GM19099 (cell line): ENCODE data around the gene NEK11.

Experiments used
- POLR2A ChIP-seq: IDR thresholded peaks from 3 replicates; pipeline ENCODE4 v1.6.1; 2011; ENCODE audit warnings: low read depth; ENCODE audit not compliant: insufficient read length; ENCODE audit errors: extremely low read depth

The NEK11 gene

DNA sequence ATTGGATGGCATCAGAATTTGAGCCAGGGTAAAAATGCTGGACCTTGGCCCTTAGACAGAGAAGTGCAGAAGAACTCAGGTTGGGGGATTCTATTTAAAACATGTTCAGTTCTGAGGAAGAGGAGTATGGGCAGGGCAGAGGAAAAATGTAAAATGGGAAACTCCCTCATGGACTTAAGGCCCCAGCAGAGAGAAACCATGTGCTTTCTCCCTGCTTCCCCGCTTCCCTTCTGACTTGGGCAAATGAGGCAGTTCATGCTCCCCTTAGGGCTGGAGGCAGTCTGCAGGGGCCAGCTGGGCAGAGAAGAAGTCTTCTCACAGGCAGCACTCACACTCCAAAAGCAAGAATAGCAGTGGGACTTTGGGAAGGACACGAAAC, 345.0 kb downstream of the NEK11 start:
- no peak for TF ChIP-seq POLR2A

DNA sequence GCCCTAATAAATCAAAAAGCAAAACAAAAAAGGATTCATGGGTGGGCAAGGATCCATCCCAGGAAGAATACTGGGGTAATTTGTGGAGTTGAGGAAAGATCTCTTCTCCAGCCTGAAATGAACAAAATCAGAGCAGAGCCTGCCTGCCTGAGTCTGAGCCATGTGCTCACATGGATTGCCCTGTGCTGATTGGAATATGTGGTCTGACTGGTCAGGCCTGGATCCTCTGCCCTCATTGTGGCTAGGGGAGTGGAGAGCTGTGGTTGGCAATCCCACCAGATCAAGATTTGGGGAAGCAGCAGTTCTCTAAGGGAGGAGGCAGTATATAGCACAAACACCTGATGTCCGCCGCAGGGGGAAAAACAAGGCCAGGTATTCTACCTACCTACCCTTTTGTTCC, 348.1 kb downstream of the NEK11 start:
- no peak for TF ChIP-seq POLR2A

DNA sequence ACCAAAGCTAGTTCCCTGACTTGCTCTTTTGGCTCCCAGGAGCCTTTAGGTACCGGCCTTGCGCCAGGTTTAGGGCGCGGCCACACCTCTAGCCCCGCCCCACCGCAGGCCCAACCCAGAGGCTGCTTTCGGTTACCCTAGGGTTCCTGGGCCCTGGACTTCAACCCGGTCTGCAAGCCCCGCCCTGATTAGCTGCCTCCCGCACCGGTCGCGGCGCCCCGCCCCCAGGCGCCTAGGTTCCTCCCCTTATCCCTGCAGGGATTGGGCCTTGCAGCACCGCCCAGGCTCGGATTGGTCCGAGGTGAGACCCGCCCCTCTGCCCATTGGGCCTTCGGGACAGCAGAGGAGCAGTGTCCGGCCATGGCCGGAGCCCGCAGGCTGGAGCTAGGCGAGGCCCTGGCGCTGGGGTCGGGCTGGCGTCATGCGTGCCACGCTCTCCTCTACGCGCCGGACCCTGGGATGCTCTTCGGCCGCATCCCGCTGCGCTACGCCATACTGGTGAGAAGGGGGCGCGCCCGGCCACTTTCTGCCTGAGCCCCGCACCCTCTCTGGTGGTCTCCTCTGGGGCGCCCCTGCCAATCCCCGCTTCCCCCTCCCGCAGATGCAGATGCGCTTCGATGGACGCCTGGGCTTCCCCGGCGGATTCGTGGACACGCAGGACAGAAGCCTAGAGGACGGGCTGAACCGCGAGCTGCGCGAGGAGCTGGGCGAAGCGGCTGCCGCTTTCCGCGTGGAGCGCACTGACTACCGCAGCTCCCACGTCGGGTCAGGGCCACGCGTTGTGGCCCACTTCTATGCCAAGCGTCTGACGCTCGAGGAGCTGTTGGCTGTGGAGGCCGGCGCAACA, 355.0 kb downstream of the NEK11 start, which contains the start of gene NUDT16:
NUDT16 (plus strand) TSS at position 330 of the 847 bp plus-strand sequence; CDS start at position 361, 31 bp downstream.
- TF ChIP-seq POLR2A: peak; percentile 90

- TF ChIP-seq POLR2A: no peak
These were observed 359.9 kb downstream of the NEK11 start for GRCh38 chr3:131386429-131387165.

- no peak for TF ChIP-seq POLR2A
These were observed 361.3 kb downstream of the NEK11 start for GRCh38 chr3:131387796-131388489.

- no peak for TF ChIP-seq POLR2A
These were observed 361.8 kb downstream of the NEK11 start for GRCh38 chr3:131388490-131388799.

DNA sequence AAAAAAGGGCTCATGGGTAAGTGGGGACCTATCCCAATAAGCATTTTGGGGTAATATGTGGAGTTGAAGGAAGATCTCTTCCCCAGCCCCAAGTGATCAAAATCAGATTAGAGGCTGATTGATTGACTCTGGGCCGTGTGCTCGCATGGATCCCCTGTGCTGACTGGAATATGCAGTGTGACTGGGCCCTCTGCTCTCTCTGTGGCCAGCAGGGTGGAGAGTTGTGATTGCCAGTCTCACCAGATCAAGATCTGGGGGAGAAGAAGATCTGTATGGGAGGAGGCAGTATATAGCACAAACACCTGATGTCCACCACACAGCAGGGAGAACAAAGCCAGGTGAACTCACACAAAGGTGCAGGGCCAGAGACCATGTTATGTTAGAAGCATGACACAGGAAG, 363.7 kb downstream of the NEK11 start:
- TF ChIP-seq POLR2A: no peak

GRCh38 chr3:131393051-131393450, 366.4 kb downstream of the NEK11 start:
- no peak for TF ChIP-seq POLR2A

DNA sequence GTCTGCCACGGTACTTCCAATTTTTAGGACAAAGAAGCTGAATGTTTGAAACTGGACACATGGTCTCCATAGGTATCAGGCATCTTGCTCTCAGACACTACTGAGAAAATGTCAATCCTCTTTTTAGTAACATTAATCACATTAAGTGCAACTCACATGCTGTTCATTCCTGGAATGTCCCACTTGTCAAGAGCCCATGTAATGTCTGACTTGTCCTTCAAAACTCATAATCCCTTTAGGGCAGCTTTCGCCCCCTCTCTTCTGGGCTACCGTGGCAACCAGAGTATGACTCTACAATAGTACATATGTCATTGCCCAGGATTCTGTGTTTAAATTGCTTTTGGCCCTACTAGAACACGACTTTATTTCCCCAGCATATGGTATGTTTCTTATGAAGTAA, 367.2 kb downstream of the NEK11 start:
- TF ChIP-seq POLR2A: no peak

DNA sequence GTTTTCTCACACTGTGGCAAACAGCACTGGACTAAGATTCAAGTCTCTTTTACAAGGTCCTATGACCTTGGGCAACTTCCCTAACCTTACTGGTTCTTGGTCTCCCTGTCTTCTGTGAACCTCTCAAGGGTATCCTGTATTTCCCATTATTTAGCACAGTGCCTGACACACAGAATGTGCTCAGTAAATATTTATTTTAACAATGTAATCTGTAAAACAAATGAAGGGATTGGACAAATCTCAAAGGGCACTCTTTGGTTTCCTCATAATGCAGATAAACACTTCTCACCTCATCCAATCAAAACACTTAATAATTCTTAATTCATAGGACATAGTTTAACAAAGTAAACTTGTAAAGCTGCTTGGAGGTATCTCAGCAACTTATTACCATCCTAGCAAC, 367.7 kb downstream of the NEK11 start:
- TF ChIP-seq POLR2A: no peak

GRCh38 chr3:131396170-131396569, 369.5 kb downstream of the NEK11 start:
- no peak for TF ChIP-seq POLR2A

DNA sequence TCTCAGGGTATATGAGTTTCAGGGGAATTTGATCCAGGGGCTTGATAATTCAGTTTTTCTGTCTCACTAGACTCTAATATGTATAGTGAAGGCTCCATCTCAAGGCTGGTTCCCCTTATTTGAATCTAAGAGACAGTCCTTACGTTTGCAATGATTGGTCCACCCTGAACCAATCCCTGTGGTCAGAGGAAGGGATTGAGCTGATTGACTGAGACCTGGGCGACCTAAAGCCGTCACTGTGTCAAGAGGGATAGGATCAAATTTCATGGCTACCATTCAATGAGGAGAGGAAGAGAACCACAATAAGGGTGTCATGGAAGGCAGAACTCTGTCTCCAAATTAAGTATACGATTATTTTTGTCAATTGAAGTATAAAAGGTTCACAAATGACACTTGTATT, 371.2 kb downstream of the NEK11 start:
- no peak for TF ChIP-seq POLR2A
